Keratinocyte (primary cell): ENCODE data around the gene GSN. TPM values are rescaled to one million over a fixed set of nuclear protein-coding genes. Genes with fewer than 3 reads are reported as not detected.

Experiments
- DNase-seq: peaks from one replicate; pipeline ENCODE4 v3.0.0-alpha.2; 2011; ENCODE audit warnings: low read depth, missing footprints, low spot score
- FAIRE-seq: peaks from 2 replicates; lab custom pipeline; 2011; peaks lifted over from hg19 to GRCh38; lab: Jason Lieb, UNC
- H2AFZ ChIP-seq: 2 replicates; pipeline ENCODE4 v1.6.0; 2012; ENCODE audit warnings: low read length, control low read depth, inconsistent platforms; ENCODE audit not compliant: control insufficient read depth
- H3K27ac ChIP-seq: 2 replicates; pipeline ENCODE4 v1.5.1; 2011; ENCODE audit warnings: low read length; ENCODE audit not compliant: control insufficient read depth, insufficient read depth
- H3K27me3 ChIP-seq: 3 replicates; pipeline ENCODE4 v1.6.0; 2011; ENCODE audit warnings: low read length; ENCODE audit not compliant: control insufficient read depth, insufficient read depth; ENCODE audit errors: extremely low read depth
- H3K36me3 ChIP-seq, 2 experiments: 2 replicates in 1 of 2; 3 replicates in 1 of 2; pipeline ENCODE4 v1.5.1; 2011; ENCODE audit warnings: low read length in 2 of 2, mild to moderate bottlenecking in 1 of 2; ENCODE audit not compliant: control insufficient read depth in 2 of 2, insufficient read depth in 2 of 2; ENCODE audit errors: extremely low read depth in 1 of 2
- H3K4me1 ChIP-seq: 3 replicates; pipeline ENCODE4 v1.5.1; 2011; ENCODE audit warnings: low read length; ENCODE audit not compliant: control insufficient read depth, insufficient read depth; ENCODE audit errors: extremely low read depth
- H3K4me2 ChIP-seq: 3 replicates; pipeline ENCODE4 v1.6.0; 2011; ENCODE audit warnings: low read depth, low read length; ENCODE audit not compliant: control insufficient read depth, insufficient read depth; ENCODE audit errors: extremely low read depth
- H3K4me3 ChIP-seq, 3 experiments: fragments of 200-600 bp in 1 of 3; sonication (generic) in 1 of 3; 2 replicates in 2 of 3; 3 replicates in 1 of 3; pipeline ENCODE4 v1.5.1; 2011 to 2016; ENCODE audit warnings: low read length in 3 of 3, mild to moderate bottlenecking in 3 of 3, control low read depth in 2 of 3, inconsistent platforms in 1 of 3, low read depth in 1 of 3, mixed read lengths in 1 of 3, mixed run types in 1 of 3, moderate library complexity in 1 of 3; ENCODE audit not compliant: control insufficient read depth in 2 of 3, insufficient read depth in 2 of 3; ENCODE audit errors: extremely low read depth in 1 of 3
- H3K79me2 ChIP-seq: 2 replicates; pipeline ENCODE4 v1.6.0; 2012; ENCODE audit warnings: low read length; ENCODE audit not compliant: control insufficient read depth, insufficient read depth
- H3K9ac ChIP-seq: 3 replicates; pipeline ENCODE4 v1.6.0; 2011; ENCODE audit warnings: low read length; ENCODE audit not compliant: control insufficient read depth, insufficient read depth; ENCODE audit errors: extremely low read depth
- H3K9me1 ChIP-seq: 3 replicates; pipeline ENCODE4 v1.6.0; 2011; ENCODE audit warnings: low read length; ENCODE audit not compliant: control insufficient read depth, insufficient read depth; ENCODE audit errors: extremely low read depth
- H3K9me3 ChIP-seq: 2 replicates; pipeline ENCODE4 v1.5.1; 2012; ENCODE audit warnings: low read depth, low read length; ENCODE audit not compliant: control insufficient read depth
- H4K20me1 ChIP-seq: 3 replicates; pipeline ENCODE4 v1.6.0; 2011; ENCODE audit warnings: low read length; ENCODE audit not compliant: control insufficient read depth, insufficient read depth; ENCODE audit errors: extremely low read depth
- EZH2 ChIP-seq: IDR thresholded peaks from one replicate; pipeline ENCODE4 v1.6.1; 2012; ENCODE audit warnings: inconsistent platforms, mild to moderate bottlenecking, low read length, moderate library complexity
- dilution Hi-C: fragments of 300-500 bp; cut with MboI; formaldehyde crosslinking; loops from one replicate; pipeline ENCODE4 v1.7.0; 2020; ENCODE audit warnings: low sequenced_read_pairs; ENCODE audit not compliant: extremely low pct_ligation_motif_present
- polyA plus RNA-seq, 5 experiments: library from polyadenylated mRNA; depleted of rRNA in 3 of 5; stranded (reverse) in 3 of 5; stranded (forward) in 1 of 5; unstranded in 1 of 5; fragments of >200 nt; gene quantifications; 1 replicate in 1 of 5; 2 replicates in 3 of 5; 3 replicates in 1 of 5; pipeline versions ENCODE4 v1.2.1 to v1.2.3, GENCODE V29; 2011 to 2012; ENCODE audit warnings: missing spikeins in 2 of 5, low read depth in 1 of 5, low replicate concordance in 1 of 5
- TF ChIP-seq, protein P1 (sequence below), 3 experiments: IDR thresholded peaks in 1 of 3; conservative IDR thresholded peaks in 1 of 3; optimal IDR thresholded peaks in 1 of 3; 2 replicates in 2 of 3; 3 replicates in 1 of 3; pipeline versions ENCODE3 to v1.5.1; 2011; ENCODE audit warnings: low read length in 3 of 3, mild to moderate bottlenecking in 3 of 3, moderate library complexity in 2 of 3, control low read depth in 1 of 3, inconsistent platforms in 1 of 3; ENCODE audit not compliant: insufficient read depth in 2 of 3; ENCODE audit errors: extremely low read depth in 1 of 3

Gene GSN
- polyA plus RNA-seq, 1 donor (not counting 4 experiments of a cell fraction or from before 2014, with no cell fraction given): 166 TPM

DNA sequence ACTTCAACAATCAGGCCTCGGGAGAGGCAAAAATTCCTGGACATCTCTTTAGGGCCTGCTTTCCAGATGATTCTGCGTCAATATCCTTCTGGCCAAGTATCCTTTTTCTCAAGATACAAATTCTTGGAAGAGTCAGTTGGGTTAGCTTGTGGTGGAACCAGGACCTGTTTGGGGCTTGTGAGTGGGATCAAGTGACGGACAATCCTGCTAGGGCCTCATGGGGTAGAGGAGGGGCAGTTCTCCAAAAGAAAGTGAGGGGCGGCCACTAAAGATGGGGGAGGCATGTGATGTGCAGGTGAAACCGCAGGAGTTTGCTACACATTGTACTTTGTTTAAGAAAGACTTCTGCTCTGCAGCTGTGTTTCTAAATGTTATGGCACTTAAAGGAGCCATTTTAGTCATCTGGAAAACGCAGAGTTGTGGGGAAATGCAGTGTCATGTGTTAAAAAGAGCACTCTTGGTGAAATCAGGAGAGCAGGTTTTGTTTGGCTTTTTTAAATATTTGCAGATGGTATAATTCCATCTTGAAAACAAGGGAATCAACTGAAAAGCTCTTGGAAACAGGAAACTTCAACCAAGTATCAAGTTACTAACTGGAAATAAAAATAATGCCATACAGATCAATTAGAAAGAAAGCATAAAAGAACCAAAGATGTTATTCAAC is 27.4 kb upstream of the GSN start:
- Histone ChIP-seq H3K4me2 (no peak overlapping the region), H3K27me3 (no peaks in the 10 kb centered on the region), H3K27ac (no peak overlapping the region), H3K9me1 (no peaks in the 10 kb centered on the region), H3K36me3 (no peaks in the 10 kb centered on the region), H3K4me3 (no peak overlapping the region), H3K79me2 (no peaks in the 10 kb centered on the region), H2AFZ (no peak overlapping the region), H3K9ac (no peak overlapping the region), H3K4me1 (no peaks in the 10 kb centered on the region), H3K9me3 (no peaks in the 10 kb centered on the region), H4K20me1 (no peaks in the 10 kb centered on the region)
- DNase-seq (no peak), FAIRE-seq (no peak)
- TF ChIP-seq, protein P1, sequence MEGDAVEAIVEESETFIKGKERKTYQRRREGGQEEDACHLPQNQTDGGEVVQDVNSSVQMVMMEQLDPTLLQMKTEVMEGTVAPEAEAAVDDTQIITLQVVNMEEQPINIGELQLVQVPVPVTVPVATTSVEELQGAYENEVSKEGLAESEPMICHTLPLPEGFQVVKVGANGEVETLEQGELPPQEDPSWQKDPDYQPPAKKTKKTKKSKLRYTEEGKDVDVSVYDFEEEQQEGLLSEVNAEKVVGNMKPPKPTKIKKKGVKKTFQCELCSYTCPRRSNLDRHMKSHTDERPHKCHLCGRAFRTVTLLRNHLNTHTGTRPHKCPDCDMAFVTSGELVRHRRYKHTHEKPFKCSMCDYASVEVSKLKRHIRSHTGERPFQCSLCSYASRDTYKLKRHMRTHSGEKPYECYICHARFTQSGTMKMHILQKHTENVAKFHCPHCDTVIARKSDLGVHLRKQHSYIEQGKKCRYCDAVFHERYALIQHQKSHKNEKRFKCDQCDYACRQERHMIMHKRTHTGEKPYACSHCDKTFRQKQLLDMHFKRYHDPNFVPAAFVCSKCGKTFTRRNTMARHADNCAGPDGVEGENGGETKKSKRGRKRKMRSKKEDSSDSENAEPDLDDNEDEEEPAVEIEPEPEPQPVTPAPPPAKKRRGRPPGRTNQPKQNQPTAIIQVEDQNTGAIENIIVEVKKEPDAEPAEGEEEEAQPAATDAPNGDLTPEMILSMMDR (optimal IDR thresholded peaks at IDR 0.05 in 1 of 3, IDR thresholded peaks at IDR 0.05 in 1 of 3, conservative IDR thresholded peaks at IDR 0.05 in 1 of 3; ENCODE audit: extremely low read depth in 1 of 3, insufficient read depth in 2 of 3, low read length in 3 of 3): no peak
- no peak for TF ChIP-seq EZH2
- dilution Hi-C loops: no loop called here

DNA sequence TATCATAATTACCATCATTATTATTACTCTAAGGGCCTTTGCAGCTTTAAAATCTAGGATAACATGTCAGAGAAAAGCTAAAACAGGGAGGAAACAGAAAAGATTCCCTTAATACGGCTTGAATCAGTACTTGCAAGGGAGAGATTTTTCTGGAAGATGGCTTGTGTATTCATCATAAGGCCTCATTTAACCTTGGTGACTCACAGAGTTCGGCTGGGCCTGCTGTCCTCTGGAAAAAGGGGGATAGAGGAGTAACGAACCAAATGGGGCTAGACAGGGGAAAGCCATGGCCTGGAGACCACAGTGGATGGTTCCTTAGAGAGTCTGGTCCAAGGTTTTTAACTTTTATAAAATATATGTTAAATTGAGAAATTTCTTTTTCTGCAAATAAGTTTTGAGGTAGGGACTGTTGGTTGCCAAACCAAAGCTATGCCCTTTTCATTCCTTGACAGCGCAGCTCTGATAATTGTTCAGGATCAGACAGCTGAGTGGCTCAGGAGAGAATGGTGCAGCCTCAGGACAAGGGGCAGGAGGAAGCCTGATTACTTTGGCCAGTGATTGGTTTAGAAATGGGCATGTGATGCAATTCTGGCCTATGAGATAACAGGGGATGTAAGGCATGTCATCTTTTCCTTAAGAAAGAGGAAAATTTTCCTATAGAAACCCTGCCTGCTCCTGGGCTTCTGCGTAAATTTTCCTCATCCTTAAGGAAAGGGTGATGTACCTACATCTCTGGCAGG is 25.6 kb upstream of the GSN start:
- H3K9me1 ChIP-seq: no peaks in the 10 kb centered on the region
- H2AFZ ChIP-seq: no peak overlapping the region
- H3K27me3 ChIP-seq: no peaks in the 10 kb centered on the region
- dilution Hi-C loops: no loop called here
- no peaks in the 10 kb centered on the region for H3K36me3 ChIP-seq
- no peaks in the 10 kb centered on the region for H3K79me2 ChIP-seq
- H4K20me1 ChIP-seq: no peaks in the 10 kb centered on the region
- H3K4me1 ChIP-seq: peaks cover 3% of the 10 kb centered on the region
- no peak overlapping the region for H3K9ac ChIP-seq
- no peak overlapping the region for H3K27ac ChIP-seq
- FAIRE-seq: no peak
- no peak overlapping the region for H3K4me2 ChIP-seq
- no peaks in the 10 kb centered on the region for H3K9me3 ChIP-seq
- no peak for DNase-seq
- H3K4me3 ChIP-seq: no peak overlapping the region
- TF ChIP-seq, protein P1 (optimal IDR thresholded peaks at IDR 0.05 in 1 of 3, IDR thresholded peaks at IDR 0.05 in 1 of 3, conservative IDR thresholded peaks at IDR 0.05 in 1 of 3; ENCODE audit: extremely low read depth in 1 of 3, insufficient read depth in 2 of 3, low read length in 3 of 3): no peak
- TF ChIP-seq EZH2: no peak
